Measurements from ENCODE around the gene ATP6V0A1.

- TF ChIP-seq CTCF (IDR thresholded peaks at IDR 0.05; ENCODE audit: insufficient read depth, low read length) (no peak), POLR2AphosphoS5 (IDR thresholded peaks at IDR 0.05; ENCODE audit: low read depth) (no peak), REST (IDR thresholded peaks at IDR 0.05; ENCODE audit: insufficient replicate concordance, low read depth) (no peak), GABPA (IDR thresholded peaks at IDR 0.05; ENCODE audit: low read depth) (no peak)
These were observed 62.4 kb downstream of the ATP6V0A1 start for GRCh38 chr17:42521036-42521435.
